ENCODE results near the gene U2SURP.
"Not testable (repeated sequence)": the region's sequence is repeated elsewhere in the genome, so short reads cannot be mapped to it uniquely, and the experiment has no call there.

U2SURP gene

GRCh38 chr3:143063018-143063417 is 61.6 kb downstream of the U2SURP start:
- intact Hi-C loops (cut with DNase I), result no loop called here
- no peak for DNase-seq

GRCh38 chr3:143064777-143065176 is 63.4 kb downstream of the U2SURP start:
- no peak for DNase-seq
- intact Hi-C loops (cut with DNase I), result no loop called here

- no peak for DNase-seq
- intact Hi-C loops (cut with DNase I), result no loop called here
Measured at GRCh38 chr3:143065364-143065763, 64.0 kb downstream of the U2SURP start.

GRCh38 chr3:143066033-143066432 is 64.7 kb downstream of the U2SURP start:
- DNase-seq, result no peak
- intact Hi-C loops (cut with DNase I), result no loop called here

- DNase-seq, result no peak
- intact Hi-C loops (cut with DNase I), result no loop called here
Measured at GRCh38 chr3:143067201-143067600, 65.8 kb downstream of the U2SURP start.

GRCh38 chr3:143068059-143068458 is 66.7 kb downstream of the U2SURP start:
- DNase-seq, result no peak
- intact Hi-C loops (cut with DNase I), result no loop called here

GRCh38 chr3:143070977-143071551 is 69.7 kb downstream of the U2SURP start:
- intact Hi-C loops (cut with DNase I), result no loop called here

GRCh38 chr3:143071776-143072175 is 70.4 kb downstream of the U2SURP start:
- intact Hi-C loops (cut with DNase I), result no loop called here

More at GRCh38 chr3:143070977-143071551, 69.7 kb downstream of the U2SURP start:
- DNase-seq, result no peak

GRCh38 chr3:143072298-143073020 is 71.1 kb downstream of the U2SURP start:
- intact Hi-C loops (cut with DNase I); DNase-seq: not testable (repeated sequence)

More at GRCh38 chr3:143071776-143072175, 70.4 kb downstream of the U2SURP start:
- no peak for DNase-seq

GRCh38 chr3:143073541-143073940 is 72.2 kb downstream of the U2SURP start:
- DNase-seq; intact Hi-C loops (cut with DNase I): not testable (repeated sequence)

- DNase-seq; intact Hi-C loops (cut with DNase I): not testable (repeated sequence)
Measured at GRCh38 chr3:143073983-143074382, 72.6 kb downstream of the U2SURP start.

GRCh38 chr3:143078883-143079282 is 77.5 kb downstream of the U2SURP start:
- intact Hi-C loops (cut with DNase I), result no loop called here
- DNase-seq, result no peak

- no peak for DNase-seq
- intact Hi-C loops (cut with DNase I), result no loop called here
Measured at GRCh38 chr3:143080196-143080595, 78.8 kb downstream of the U2SURP start.

- DNase-seq, result no peak
- intact Hi-C loops (cut with DNase I), result no loop called here
Measured at GRCh38 chr3:143081365-143081764, 80.0 kb downstream of the U2SURP start.

GRCh38 chr3:143081844-143082778 is 80.7 kb downstream of the U2SURP start:
- DNase-seq, result peak in 13 of 42 donors; percentile 5 to 55 (median 21)
- intact Hi-C loops (cut with DNase I), result no loop called here

- DNase-seq, result no peak
- intact Hi-C loops (cut with DNase I), result no loop called here
Measured at GRCh38 chr3:143083781-143084180, 82.4 kb downstream of the U2SURP start.

GRCh38 chr3:143084856-143085731 is 83.7 kb downstream of the U2SURP start:
- peak in 1 of 42 donors; percentile 29 for DNase-seq

GRCh38 chr3:143088835-143089234 is 87.5 kb downstream of the U2SURP start:
- no peak for DNase-seq
- intact Hi-C loops (cut with DNase I), result no loop called here

More at GRCh38 chr3:143084856-143085731, 83.7 kb downstream of the U2SURP start:
- intact Hi-C loops (cut with DNase I), result no loop called here

GRCh38 chr3:143089965-143090364 is 88.6 kb downstream of the U2SURP start:
- no peak for DNase-seq
- intact Hi-C loops (cut with DNase I), result no loop called here
